K562 (cell line): ENCODE results near the gene EFNA1. TPM values are rescaled to one million over a fixed set of nuclear protein-coding genes. Genes with fewer than 3 reads are reported as not detected.

Experiments used
- ADNP ChIP-seq: fragments of 200-800 bp; sonication (Bioruptor generic); IDR thresholded peaks from 2 replicates; pipeline ENCODE4 v1.6.1; 2016; ENCODE audit warnings: missing genetic modification characterization, missing compliant biosample characterization
- L3MBTL2 ChIP-seq: fragments of 450-650 bp; IDR thresholded peaks from 2 replicates; pipeline ENCODE4 v1.6.1; 2016; ENCODE audit warnings: mild to moderate bottlenecking, moderate library complexity
- MYC ChIP-seq, 2 experiments: fragments of 250-450 bp in 1 of 2; sonication (Bioruptor Pico) in 1 of 2; IDR thresholded peaks; 2 replicates each; pipeline versions ENCODE4 v1.5.1 to v1.6.1; 2012 to 2021; ENCODE audit warnings: low read depth in 2 of 2, borderline replicate concordance in 1 of 2, improper control_type of control experiment in 1 of 2, low read length in 1 of 2, mild to moderate bottlenecking in 1 of 2, moderate library complexity in 1 of 2
- ZBTB7A ChIP-seq: IDR thresholded peaks from 2 replicates; pipeline ENCODE4 v1.6.1; 2011; ENCODE audit warnings: low read depth, mild to moderate bottlenecking, low read length, moderate library complexity, borderline replicate concordance; ENCODE audit not compliant: control insufficient read depth
- polyA plus RNA-seq, 8 experiments: library from polyadenylated mRNA; depleted of rRNA in 4 of 8; stranded (reverse) in 5 of 8; unstranded in 3 of 8; fragments of >200 nt; fragmentation: Nextera tagmentation in 2 of 8; fragmentation: Illumina TruSeq in 1 of 8; extraction: Ambion mirVana in 2 of 8; extraction: Trizol in 1 of 8; gene quantifications; 2 replicates each; pipeline versions ENCODE4 v1.2.1 to v1.2.3, GENCODE V29; 2011 to 2014; ENCODE audit warnings: inconsistent platforms in 1 of 8, missing spikeins in 1 of 8
- total RNA-seq, 7 experiments: library from RNA; depleted of rRNA in 6 of 7; stranded (reverse); fragments of >200 nt in 6 of 7; fragmentation: Illumina TruSeq in 2 of 7; extraction: Trizol in 2 of 7; gene quantifications; 2 replicates each; pipeline versions ENCODE4 v1.2.1 to v1.2.3, GENCODE V29; 2011 to 2021; ENCODE audit warnings: low replicate concordance in 1 of 7
- TF ChIP-seq, protein P1 (sequence below): fragments of 450-650 bp; IDR thresholded peaks from 2 replicates; pipeline ENCODE4 v1.6.1; 2016; ENCODE audit warnings: mild to moderate bottlenecking, moderate library complexity
- TF ChIP-seq, protein P2 (sequence below): sonication (generic); formaldehyde crosslinking; IDR thresholded peaks from 2 replicates; pipeline ENCODE4 v1.8.1; 2023; ENCODE audit warnings: mild to moderate bottlenecking, missing genetic modification reagents

The EFNA1 gene
- total and polyA plus RNA-seq, 9 of the 15 experiments (the other 6 are each of a cell fraction or from before 2014, with no cell fraction given), result 2.1 to 9.3 (median 3.0) TPM

DNA sequence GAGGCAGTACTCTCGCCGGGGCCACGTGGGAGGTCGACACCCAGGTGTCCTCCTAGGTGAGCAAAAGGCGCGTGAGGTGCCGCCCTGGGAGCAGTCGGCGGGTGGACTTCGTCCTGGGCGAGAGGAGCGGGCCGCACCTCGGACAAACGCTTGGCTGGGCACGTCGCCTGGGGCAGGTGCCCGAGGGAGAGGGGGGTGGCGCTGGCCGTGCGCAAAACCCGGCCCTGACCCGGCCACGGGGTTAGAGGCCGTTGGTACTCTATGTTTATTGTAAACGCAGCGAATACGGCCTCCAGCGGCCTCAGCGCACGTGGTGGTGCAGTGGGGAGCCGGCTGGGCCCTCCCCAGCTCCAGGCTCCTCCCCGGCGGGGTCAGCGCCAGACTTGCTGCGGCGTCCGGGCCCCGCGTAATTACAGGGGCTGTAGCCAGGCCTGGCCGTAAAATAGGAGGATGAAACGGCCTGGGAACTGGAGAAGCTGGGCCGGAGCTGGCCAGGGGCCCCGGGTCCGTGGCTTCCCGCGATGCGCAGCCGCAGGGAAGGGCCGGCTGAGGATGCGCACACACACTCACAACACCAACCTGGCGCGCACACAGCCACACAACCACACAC is 1.6 kb upstream of the EFNA1 start (continued):
- TF ChIP-seq ZBTB7A (0 out of 2 replicates have a peak, but pooled peaks have one; percentile 8), L3MBTL2 (peak; percentile 19; the same call in 1 of the 2 replicates), ADNP (tag) (no peak), MYC (IDR thresholded peaks at IDR 0.05; ENCODE audit: low read depth, low read length) (0 out of 2 replicates have a peak, but pooled peaks have one; percentile 25), MYC (CRISPR knock-in tag; IDR thresholded peaks at IDR 0.05; ENCODE audit: borderline replicate concordance, low read depth) (no peak)
- TF ChIP-seq, protein P1, sequence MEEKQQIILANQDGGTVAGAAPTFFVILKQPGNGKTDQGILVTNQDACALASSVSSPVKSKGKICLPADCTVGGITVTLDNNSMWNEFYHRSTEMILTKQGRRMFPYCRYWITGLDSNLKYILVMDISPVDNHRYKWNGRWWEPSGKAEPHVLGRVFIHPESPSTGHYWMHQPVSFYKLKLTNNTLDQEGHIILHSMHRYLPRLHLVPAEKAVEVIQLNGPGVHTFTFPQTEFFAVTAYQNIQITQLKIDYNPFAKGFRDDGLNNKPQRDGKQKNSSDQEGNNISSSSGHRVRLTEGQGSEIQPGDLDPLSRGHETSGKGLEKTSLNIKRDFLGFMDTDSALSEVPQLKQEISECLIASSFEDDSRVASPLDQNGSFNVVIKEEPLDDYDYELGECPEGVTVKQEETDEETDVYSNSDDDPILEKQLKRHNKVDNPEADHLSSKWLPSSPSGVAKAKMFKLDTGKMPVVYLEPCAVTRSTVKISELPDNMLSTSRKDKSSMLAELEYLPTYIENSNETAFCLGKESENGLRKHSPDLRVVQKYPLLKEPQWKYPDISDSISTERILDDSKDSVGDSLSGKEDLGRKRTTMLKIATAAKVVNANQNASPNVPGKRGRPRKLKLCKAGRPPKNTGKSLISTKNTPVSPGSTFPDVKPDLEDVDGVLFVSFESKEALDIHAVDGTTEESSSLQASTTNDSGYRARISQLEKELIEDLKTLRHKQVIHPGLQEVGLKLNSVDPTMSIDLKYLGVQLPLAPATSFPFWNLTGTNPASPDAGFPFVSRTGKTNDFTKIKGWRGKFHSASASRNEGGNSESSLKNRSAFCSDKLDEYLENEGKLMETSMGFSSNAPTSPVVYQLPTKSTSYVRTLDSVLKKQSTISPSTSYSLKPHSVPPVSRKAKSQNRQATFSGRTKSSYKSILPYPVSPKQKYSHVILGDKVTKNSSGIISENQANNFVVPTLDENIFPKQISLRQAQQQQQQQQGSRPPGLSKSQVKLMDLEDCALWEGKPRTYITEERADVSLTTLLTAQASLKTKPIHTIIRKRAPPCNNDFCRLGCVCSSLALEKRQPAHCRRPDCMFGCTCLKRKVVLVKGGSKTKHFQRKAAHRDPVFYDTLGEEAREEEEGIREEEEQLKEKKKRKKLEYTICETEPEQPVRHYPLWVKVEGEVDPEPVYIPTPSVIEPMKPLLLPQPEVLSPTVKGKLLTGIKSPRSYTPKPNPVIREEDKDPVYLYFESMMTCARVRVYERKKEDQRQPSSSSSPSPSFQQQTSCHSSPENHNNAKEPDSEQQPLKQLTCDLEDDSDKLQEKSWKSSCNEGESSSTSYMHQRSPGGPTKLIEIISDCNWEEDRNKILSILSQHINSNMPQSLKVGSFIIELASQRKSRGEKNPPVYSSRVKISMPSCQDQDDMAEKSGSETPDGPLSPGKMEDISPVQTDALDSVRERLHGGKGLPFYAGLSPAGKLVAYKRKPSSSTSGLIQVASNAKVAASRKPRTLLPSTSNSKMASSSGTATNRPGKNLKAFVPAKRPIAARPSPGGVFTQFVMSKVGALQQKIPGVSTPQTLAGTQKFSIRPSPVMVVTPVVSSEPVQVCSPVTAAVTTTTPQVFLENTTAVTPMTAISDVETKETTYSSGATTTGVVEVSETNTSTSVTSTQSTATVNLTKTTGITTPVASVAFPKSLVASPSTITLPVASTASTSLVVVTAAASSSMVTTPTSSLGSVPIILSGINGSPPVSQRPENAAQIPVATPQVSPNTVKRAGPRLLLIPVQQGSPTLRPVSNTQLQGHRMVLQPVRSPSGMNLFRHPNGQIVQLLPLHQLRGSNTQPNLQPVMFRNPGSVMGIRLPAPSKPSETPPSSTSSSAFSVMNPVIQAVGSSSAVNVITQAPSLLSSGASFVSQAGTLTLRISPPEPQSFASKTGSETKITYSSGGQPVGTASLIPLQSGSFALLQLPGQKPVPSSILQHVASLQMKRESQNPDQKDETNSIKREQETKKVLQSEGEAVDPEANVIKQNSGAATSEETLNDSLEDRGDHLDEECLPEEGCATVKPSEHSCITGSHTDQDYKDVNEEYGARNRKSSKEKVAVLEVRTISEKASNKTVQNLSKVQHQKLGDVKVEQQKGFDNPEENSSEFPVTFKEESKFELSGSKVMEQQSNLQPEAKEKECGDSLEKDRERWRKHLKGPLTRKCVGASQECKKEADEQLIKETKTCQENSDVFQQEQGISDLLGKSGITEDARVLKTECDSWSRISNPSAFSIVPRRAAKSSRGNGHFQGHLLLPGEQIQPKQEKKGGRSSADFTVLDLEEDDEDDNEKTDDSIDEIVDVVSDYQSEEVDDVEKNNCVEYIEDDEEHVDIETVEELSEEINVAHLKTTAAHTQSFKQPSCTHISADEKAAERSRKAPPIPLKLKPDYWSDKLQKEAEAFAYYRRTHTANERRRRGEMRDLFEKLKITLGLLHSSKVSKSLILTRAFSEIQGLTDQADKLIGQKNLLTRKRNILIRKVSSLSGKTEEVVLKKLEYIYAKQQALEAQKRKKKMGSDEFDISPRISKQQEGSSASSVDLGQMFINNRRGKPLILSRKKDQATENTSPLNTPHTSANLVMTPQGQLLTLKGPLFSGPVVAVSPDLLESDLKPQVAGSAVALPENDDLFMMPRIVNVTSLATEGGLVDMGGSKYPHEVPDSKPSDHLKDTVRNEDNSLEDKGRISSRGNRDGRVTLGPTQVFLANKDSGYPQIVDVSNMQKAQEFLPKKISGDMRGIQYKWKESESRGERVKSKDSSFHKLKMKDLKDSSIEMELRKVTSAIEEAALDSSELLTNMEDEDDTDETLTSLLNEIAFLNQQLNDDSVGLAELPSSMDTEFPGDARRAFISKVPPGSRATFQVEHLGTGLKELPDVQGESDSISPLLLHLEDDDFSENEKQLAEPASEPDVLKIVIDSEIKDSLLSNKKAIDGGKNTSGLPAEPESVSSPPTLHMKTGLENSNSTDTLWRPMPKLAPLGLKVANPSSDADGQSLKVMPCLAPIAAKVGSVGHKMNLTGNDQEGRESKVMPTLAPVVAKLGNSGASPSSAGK, result peak; percentile 25; the same call in 1 of the 2 replicates
- TF ChIP-seq, protein P2, sequence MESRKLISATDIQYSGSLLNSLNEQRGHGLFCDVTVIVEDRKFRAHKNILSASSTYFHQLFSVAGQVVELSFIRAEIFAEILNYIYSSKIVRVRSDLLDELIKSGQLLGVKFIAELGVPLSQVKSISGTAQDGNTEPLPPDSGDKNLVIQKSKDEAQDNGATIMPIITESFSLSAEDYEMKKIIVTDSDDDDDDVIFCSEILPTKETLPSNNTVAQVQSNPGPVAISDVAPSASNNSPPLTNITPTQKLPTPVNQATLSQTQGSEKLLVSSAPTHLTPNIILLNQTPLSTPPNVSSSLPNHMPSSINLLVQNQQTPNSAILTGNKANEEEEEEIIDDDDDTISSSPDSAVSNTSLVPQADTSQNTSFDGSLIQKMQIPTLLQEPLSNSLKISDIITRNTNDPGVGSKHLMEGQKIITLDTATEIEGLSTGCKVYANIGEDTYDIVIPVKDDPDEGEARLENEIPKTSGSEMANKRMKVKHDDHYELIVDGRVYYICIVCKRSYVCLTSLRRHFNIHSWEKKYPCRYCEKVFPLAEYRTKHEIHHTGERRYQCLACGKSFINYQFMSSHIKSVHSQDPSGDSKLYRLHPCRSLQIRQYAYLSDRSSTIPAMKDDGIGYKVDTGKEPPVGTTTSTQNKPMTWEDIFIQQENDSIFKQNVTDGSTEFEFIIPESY, result peak; percentile 83
